HCT116 (cell line): ENCODE results near the gene FXYD6. TPM values are rescaled to one million over a fixed set of nuclear protein-coding genes. Genes with fewer than 3 reads are reported as not detected.

Experiments
- ATAC-seq: fragments of 200-7000 bp; cut with Tn5 transposase; 2 replicates; pipeline ENCODE4 v1.9.1; 2020; ENCODE audit warnings: mild to moderate bottlenecking, moderate library complexity
- BruUV-seq: library from RNA; stranded (reverse); fragments of 400-500 nt; replicated peaks from 2 replicates; lab custom pipeline; 2021; lab: Mats Ljungman, UMichigan
- CTCF ChIA-PET: fragments of 300-600 bp; sonication (Branson Sonifier 250); formaldehyde crosslinking; loops from one replicate; lab custom pipeline; 2021; ENCODE audit warnings: antibody characterized with exemption; lab: Charles Lee
- POLR2A ChIA-PET: fragments of 300-600, 350-600 bp; sonication (Branson Sonifier 250); formaldehyde crosslinking; loops from one replicate; lab custom pipeline; 2021; ENCODE audit warnings: antibody characterized with exemption; lab: Charles Lee
- RAD21 ChIA-PET, 2 experiments: fragments of 300-600 bp; sonication (Branson Sonifier 250); formaldehyde crosslinking; loops; one replicate each; lab custom pipeline; 2023; ENCODE audit warnings: low total read pairs in 2 of 2; ENCODE audit not compliant: uncharacterized antibody in 2 of 2, unreplicated experiment in 2 of 2, low non-redundant PET in 1 of 2; lab: Charles Lee
- DNase-seq: peaks from one replicate; pipeline ENCODE4 v3.0.0-alpha.2; 2010; ENCODE audit warnings: low read depth, low spot score
- H2AFZ ChIP-seq: fragments of 200-600 bp; shearing (Covaris generic), sonication (generic); 2 replicates; pipeline ENCODE4 v1.6.1; 2017; ENCODE audit warnings: low read depth, mixed run types, mixed read lengths, antibody characterized with exemption, low read length; ENCODE audit not compliant: poor library complexity, severe bottlenecking
- H3K27ac ChIP-seq: 2 replicates; pipeline ENCODE4 v1.5.1; 2012; ENCODE audit warnings: low read depth, low read length
- H3K27me3 ChIP-seq: fragments of 200-600 bp; sonication (generic); 2 replicates; pipeline ENCODE4 v1.6.1; 2016; ENCODE audit warnings: mixed run types, low read length, mixed read lengths; ENCODE audit not compliant: insufficient read depth
- H3K36me3 ChIP-seq, 2 experiments: fragments of 200-500 bp in 1 of 2; fragments of 200-600 bp in 1 of 2; sonication (Bioruptor generic) in 1 of 2; sonication (generic) in 1 of 2; 2 replicates each; pipeline versions ENCODE4 v1.5.1 to v1.6.1; 2014 to 2016; ENCODE audit warnings: low read length in 2 of 2, inconsistent platforms in 1 of 2, mixed read lengths in 1 of 2, mixed run types in 1 of 2; ENCODE audit not compliant: insufficient read depth in 2 of 2, control insufficient read depth in 1 of 2
- H3K4me1 ChIP-seq, 2 experiments: fragments of 200-600 bp in 1 of 2; sonication (generic) in 1 of 2; 2 replicates each; pipeline versions ENCODE4 v1.5.1 to v1.6.1; 2012 to 2017; ENCODE audit warnings: low read length in 2 of 2, inconsistent platforms in 1 of 2, mild to moderate bottlenecking in 1 of 2, mixed read lengths in 1 of 2, mixed run types in 1 of 2, moderate library complexity in 1 of 2; ENCODE audit not compliant: insufficient read depth in 2 of 2, control insufficient read depth in 1 of 2
- H3K4me2 ChIP-seq: fragments of 200-600 bp; sonication (generic); 2 replicates; pipeline ENCODE4 v1.6.1; 2017; ENCODE audit warnings: mixed run types, low read length, mixed read lengths
- H3K4me3 ChIP-seq, 2 experiments: fragments of 200-600 bp in 1 of 2; sonication (generic) in 1 of 2; replicated peaks in 1 of 2; 2 replicates each; pipeline ENCODE4 v1.5.1; 2011 to 2016; ENCODE audit warnings: low read length in 2 of 2, control low read depth in 1 of 2, low read depth in 1 of 2, mild to moderate bottlenecking in 1 of 2, mixed read lengths in 1 of 2, mixed run types in 1 of 2
- H3K79me2 ChIP-seq: fragments of 200-600 bp; sonication (generic); 2 replicates; pipeline ENCODE4 v1.6.1; 2017; ENCODE audit warnings: mild to moderate bottlenecking, mixed run types, low read length, moderate library complexity, mixed read lengths; ENCODE audit not compliant: insufficient read depth
- H3K9ac ChIP-seq: fragments of 200-600 bp; sonication (generic); 2 replicates; pipeline ENCODE4 v1.6.1; 2016; ENCODE audit warnings: low read length, mixed read lengths
- H3K9me2 ChIP-seq: fragments of 200-600 bp; sonication (generic), shearing (Covaris generic); 2 replicates; pipeline ENCODE4 v1.6.1; 2017; ENCODE audit warnings: mixed run types, mild to moderate bottlenecking, moderate library complexity; ENCODE audit not compliant: insufficient read depth
- H3K9me3 ChIP-seq, 2 experiments: fragments of 200-500 bp in 1 of 2; fragments of 200-600 bp in 1 of 2; sonication (Bioruptor generic) in 1 of 2; sonication (generic) in 1 of 2; 2 replicates each; pipeline ENCODE4 v1.6.1; 2014 to 2017; ENCODE audit warnings: low read length in 2 of 2, mixed read lengths in 2 of 2, inconsistent platforms in 1 of 2, low read depth in 1 of 2, mild to moderate bottlenecking in 1 of 2, mixed run types in 1 of 2, moderate library complexity in 1 of 2; ENCODE audit not compliant: control insufficient read depth in 1 of 2, insufficient read depth in 1 of 2
- H4K20me1 ChIP-seq: fragments of 200-600 bp; sonication (generic), shearing (Covaris generic); 2 replicates; pipeline ENCODE4 v1.6.1; 2017; ENCODE audit warnings: mixed run types, mild to moderate bottlenecking, moderate library complexity; ENCODE audit not compliant: insufficient read depth
- ATF3 ChIP-seq: IDR thresholded peaks from 2 replicates; pipeline ENCODE4 v1.6.1; 2012
- CBX3 ChIP-seq: IDR thresholded peaks from 2 replicates; pipeline ENCODE4 v1.6.1; 2012; ENCODE audit warnings: low read depth
- CEBPB ChIP-seq: IDR thresholded peaks from 2 replicates; pipeline ENCODE4 v1.6.1; 2012; ENCODE audit warnings: low read depth
- CTCF ChIP-seq, 3 experiments: fragments of 200-600 bp in 1 of 3; sonication (generic) in 1 of 3; IDR thresholded peaks in 2 of 3; conservative IDR thresholded peaks in 1 of 3; 2 replicates each; pipeline ENCODE4 v1.5.1; 2012 to 2017; ENCODE audit warnings: low read depth in 2 of 3, low read length in 2 of 3, antibody characterized with exemption in 1 of 3, borderline replicate concordance in 1 of 3, control low read depth in 1 of 3, mild to moderate bottlenecking in 1 of 3, mixed read lengths in 1 of 3, mixed run types in 1 of 3, moderate library complexity in 1 of 3; ENCODE audit not compliant: insufficient read depth in 1 of 3
- ELF1 ChIP-seq: IDR thresholded peaks from 2 replicates; pipeline ENCODE4 v1.6.1; 2012; ENCODE audit warnings: low read depth, borderline replicate concordance
- EZH2phosphoT487 ChIP-seq: fragments of 200-600 bp; IDR thresholded peaks from 2 replicates; pipeline ENCODE4 v1.6.1; 2018; ENCODE audit warnings: antibody characterized with exemption, borderline replicate concordance
- FOSL1 ChIP-seq: IDR thresholded peaks from 2 replicates; pipeline ENCODE4 v1.6.1; 2012; ENCODE audit warnings: low read depth
- JUND ChIP-seq: IDR thresholded peaks from 2 replicates; pipeline ENCODE4 v1.6.1; 2012
- MAX ChIP-seq: IDR thresholded peaks from 2 replicates; pipeline ENCODE4 v1.6.1; 2012
- POLR2AphosphoS5 ChIP-seq: IDR thresholded peaks from 2 replicates; pipeline ENCODE4 v1.6.1; 2011; ENCODE audit warnings: mild to moderate bottlenecking, low read depth, low read length, moderate library complexity
- RAD21 ChIP-seq: IDR thresholded peaks from 2 replicates; pipeline ENCODE4 v1.6.1; 2012; ENCODE audit warnings: low read depth, mild to moderate bottlenecking
- SIN3A ChIP-seq: IDR thresholded peaks from 2 replicates; pipeline ENCODE4 v1.6.1; 2012; ENCODE audit warnings: low read depth
- SP1 ChIP-seq: IDR thresholded peaks from 2 replicates; pipeline ENCODE4 v1.6.1; 2012; ENCODE audit warnings: low read depth
- SRF ChIP-seq: IDR thresholded peaks from 2 replicates; pipeline ENCODE4 v1.6.1; 2012; ENCODE audit warnings: low read depth
- TCF7L2 ChIP-seq: IDR thresholded peaks from 2 replicates; pipeline ENCODE4 v1.7.0; 2011; ENCODE audit warnings: borderline replicate concordance, inconsistent platforms; ENCODE audit not compliant: insufficient read depth, insufficient read length; ENCODE audit errors: extremely low read depth
- YY1 ChIP-seq: IDR thresholded peaks from 2 replicates; pipeline ENCODE4 v1.6.1; 2011; ENCODE audit warnings: low read length, low read depth, moderate library complexity, mild to moderate bottlenecking; ENCODE audit not compliant: insufficient replicate concordance; ENCODE audit errors: extremely low read depth
- ZNF274 ChIP-seq: fragments of 200-500 bp; sonication (Bioruptor generic); IDR thresholded peaks from 2 replicates; pipeline ENCODE4 v1.6.1; 2014; ENCODE audit warnings: mild to moderate bottlenecking, low read depth, low read length, inconsistent platforms
- intact Hi-C: fragments of 100-400 bp; cut with micrococcal nuclease; formaldehyde crosslinking; loops from 2 replicates; pipeline ENCODE4 v1.10.0; 2022
- total RNA-seq: library from RNA; stranded (reverse); gene quantifications from one replicate; pipeline ENCODE4 v1.2.1, GENCODE V29; 2021; ENCODE audit not compliant: unreplicated experiment

The FXYD6 gene
- total RNA-seq, 1 experiment from 2014 or later: 2.5 TPM

- ChIA-PET RAD21 (interaction anchor here in 1 of 2 experiments (0.6 kb wide), 1 partner anchor 203 kb away, joined by 3 read pairs; no protein-coding TSS in a partner anchor), POLR2A (no interaction called here), CTCF (interaction anchor here (2.5 to 10.0 kb wide), 3 partner anchors 121 to 229 kb away, joined by 9 to 224 read pairs (median 23); no protein-coding TSS in a partner anchor)
- intact Hi-C loops: no loop called here
- no peak for ATAC-seq
- TF ChIP-seq CBX3 (no peak), EZH2phosphoT487 (no peak)
- Histone ChIP-seq H3K36me3 (no peaks in the 10 kb centered on the region), H3K79me2 (no peaks in the 10 kb centered on the region), H2AFZ (no peak within 1 kb of the TSS), H3K27me3 (no peaks in the 10 kb centered on the region), H3K4me2 (no peak within 1 kb of the TSS), H3K9ac (no peak within 1 kb of the TSS), H3K4me3 (no peak within 1 kb of the TSS), H3K4me1 (peaks cover 7 to 20% of the 10 kb centered on the region in 2 experiments; a peak in 3 of 4 replicates), H4K20me1 (no peaks in the 10 kb centered on the region), H3K9me3 (no peaks in the 10 kb centered on the region), H3K27ac (no peak within 1 kb of the TSS), H3K9me2 (no peaks in the 10 kb centered on the region)
- DNase-seq: no peak
- no TSS peak for BruUV-seq
These were observed 51.6 kb downstream of the FXYD6 start, which contains the start of gene FXYD2 for GRCh38 chr11:117824571-117825537. TSS of gene FXYD2 (minus strand) at chr11:117824744. CDS start at chr11:117824678, 66 bp downstream.

- Histone ChIP-seq H3K27me3 (no peaks in the 10 kb centered on the region), H3K4me1 (peaks cover 3 to 22% of the 10 kb centered on the region in 2 experiments; a peak in 3 of 4 replicates), H3K27ac (no peak overlapping the region), H2AFZ (no peak overlapping the region), H3K4me2 (no peak overlapping the region), H3K9me2 (no peaks in the 10 kb centered on the region), H4K20me1 (no peaks in the 10 kb centered on the region), H3K9ac (no peak overlapping the region), H3K4me3 (no peak overlapping the region), H3K79me2 (no peaks in the 10 kb centered on the region), H3K36me3 (no peaks in the 10 kb centered on the region), H3K9me3 (no peaks in the 10 kb centered on the region)
- no TSS peak for BruUV-seq
- no peak for DNase-seq
- POLR2A ChIA-PET: interaction anchor here (1.5 kb wide), 1 partner anchor 123 kb away, joined by 4 read pairs; no protein-coding TSS in a partner anchor
- intact Hi-C loops: loop anchor here (1.0 kb wide), 1 partner anchor 229 kb away; no protein-coding TSS in a partner anchor
- CTCF ChIA-PET: interaction anchor here (0.6 to 10.0 kb wide), 3 partner anchors 121 to 230 kb away, joined by 3 to 224 read pairs (median 23); no protein-coding TSS in a partner anchor
- RAD21 ChIA-PET: no interaction called here
- no peak for ATAC-seq
- TF ChIP-seq TCF7L2 (no peak), FOSL1 (no peak), SP1 (no peak), CEBPB (no peak), ATF3 (no peak), CTCF (IDR thresholded peaks at IDR 0.05 in 2 of 3, conservative IDR thresholded peaks at IDR 0.05 in 1 of 3; ENCODE audit: borderline replicate concordance in 1 of 3, insufficient read depth in 1 of 3, low read depth in 2 of 3, low read length in 2 of 3) (no peak), SRF (no peak), MAX (no peak), JUND (no peak), SIN3A (no peak), YY1 (no peak), RAD21 (no peak), POLR2AphosphoS5 (no peak), ZNF274 (no peak), ELF1 (no peak)
These were observed 52.5 kb downstream of the FXYD6 start for GRCh38 chr11:117823946-117824420.
